K562 (cell line): ENCODE results near the gene PCDH12. TPM values are rescaled to one million over a fixed set of nuclear protein-coding genes. Genes with fewer than 3 reads are reported as not detected.
A peak's percentile ranks its signal among the peaks of the same experiment; 100 is the strongest.

Experiments used
- BACH1 ChIP-seq: fragments of 200-800 bp; sonication (Bioruptor generic); IDR thresholded peaks from 2 replicates; pipeline ENCODE4 v1.6.1; 2016; ENCODE audit warnings: missing genetic modification characterization, missing compliant biosample characterization
- ELF4 ChIP-seq: fragments of 450-650 bp; formaldehyde crosslinking; IDR thresholded peaks from 2 replicates; pipeline ENCODE4 v1.4.0; 2022; ENCODE audit warnings: missing genetic modification characterization
- GATAD2B ChIP-seq: fragments of 450-650 bp; IDR thresholded peaks from 2 replicates; pipeline ENCODE4 v1.6.1; 2017; ENCODE audit warnings: mild to moderate bottlenecking, borderline replicate concordance
- HNRNPUL1 ChIP-seq: fragments of 200-400 bp; formaldehyde crosslinking; IDR thresholded peaks from 2 replicates; pipeline ENCODE4 v1.6.1; 2017; ENCODE audit warnings: low read length
- MTA3 ChIP-seq: fragments of 450-650 bp; formaldehyde crosslinking; IDR thresholded peaks from 2 replicates; pipeline ENCODE4 v1.6.1; 2017; ENCODE audit warnings: mild to moderate bottlenecking, borderline replicate concordance
- NCOA1 ChIP-seq: fragments of 450-650 bp; IDR thresholded peaks from 2 replicates; pipeline ENCODE4 v1.6.1; 2016; ENCODE audit warnings: low read depth
- NR3C1 ChIP-seq: sonication (generic); formaldehyde crosslinking; IDR thresholded peaks from 2 replicates; pipeline ENCODE4 v1.8.1; 2022; ENCODE audit warnings: missing genetic modification reagents
- PHF21A ChIP-seq: fragments of 450-650 bp; IDR thresholded peaks from 2 replicates; pipeline ENCODE4 v1.6.1; 2017; ENCODE audit warnings: low read depth, borderline replicate concordance
- POLR3G ChIP-seq: IDR thresholded peaks from 2 replicates; pipeline ENCODE4 v1.6.1; 2011; ENCODE audit not compliant: insufficient read length, insufficient replicate concordance; ENCODE audit errors: extremely low read depth
- PRDM10 ChIP-seq: fragments of 450-650 bp; IDR thresholded peaks from 2 replicates; pipeline ENCODE4 v1.6.1; 2018; ENCODE audit not compliant: partially characterized antibody
- RBBP5 ChIP-seq: fragments of 200-600 bp; sonication (generic); IDR thresholded peaks from 2 replicates; pipeline ENCODE4 v1.6.1; 2012; ENCODE audit warnings: borderline replicate concordance, mild to moderate bottlenecking, low read length, control low read depth, inconsistent platforms; ENCODE audit not compliant: insufficient read depth, poor library complexity, severe bottlenecking
- STAG1 ChIP-seq: sonication (generic); formaldehyde crosslinking; IDR thresholded peaks from 2 replicates; pipeline ENCODE4 v1.5.0; 2020; ENCODE audit warnings: missing genetic modification reagents, borderline replicate concordance
- STAT6 ChIP-seq: sonication (generic); formaldehyde crosslinking; IDR thresholded peaks from 2 replicates; pipeline ENCODE4 v1.8.1; 2023; ENCODE audit warnings: mild to moderate bottlenecking, missing genetic modification reagents
- TBP ChIP-seq: optimal IDR thresholded peaks from 2 replicates; pipeline ENCODE3; 2011; ENCODE audit warnings: low read depth, low read length, improper control_type of control experiment
- TCF7L2 ChIP-seq: fragments of 150-350 bp; IDR thresholded peaks from 2 replicates; pipeline ENCODE4 v1.6.1; 2016; ENCODE audit warnings: low read depth, mild to moderate bottlenecking, low read length, moderate library complexity
- ZBTB11 ChIP-seq, 3 experiments: fragments of 200-800 bp in 1 of 3; fragments of 250-450 bp in 1 of 3; fragments of 450-650 bp in 1 of 3; sonication (Bioruptor Pico) in 1 of 3; sonication (Bioruptor generic) in 1 of 3; formaldehyde crosslinking in 1 of 3; IDR thresholded peaks; 2 replicates each; pipeline versions ENCODE4 v1.6.1 to v1.8.0; 2016 to 2022; ENCODE audit warnings: mild to moderate bottlenecking in 2 of 3, missing genetic modification characterization in 2 of 3, missing compliant biosample characterization in 1 of 3, moderate library complexity in 1 of 3
- ZNF12 ChIP-seq: sonication (generic); formaldehyde crosslinking; IDR thresholded peaks from 2 replicates; pipeline ENCODE4 v1.4.0; 2020; ENCODE audit warnings: mild to moderate bottlenecking, missing genetic modification reagents
- ZNF507 ChIP-seq: conservative IDR thresholded peaks from 2 replicates; pipeline ENCODE4 v1.6.1; 2017; ENCODE audit warnings: missing genetic modification characterization, missing compliant biosample characterization
- polyA plus RNA-seq, 8 experiments: library from polyadenylated mRNA; depleted of rRNA in 4 of 8; stranded (reverse) in 5 of 8; unstranded in 3 of 8; fragments of >200 nt; fragmentation: Nextera tagmentation in 2 of 8; fragmentation: Illumina TruSeq in 1 of 8; extraction: Ambion mirVana in 2 of 8; extraction: Trizol in 1 of 8; gene quantifications; 2 replicates each; pipeline versions ENCODE4 v1.2.1 to v1.2.3, GENCODE V29; 2011 to 2014; ENCODE audit warnings: inconsistent platforms in 1 of 8, missing spikeins in 1 of 8
- total RNA-seq, 7 experiments: library from RNA; depleted of rRNA in 6 of 7; stranded (reverse); fragments of >200 nt in 6 of 7; fragmentation: Illumina TruSeq in 2 of 7; extraction: Trizol in 2 of 7; gene quantifications; 2 replicates each; pipeline versions ENCODE4 v1.2.1 to v1.2.3, GENCODE V29; 2011 to 2021; ENCODE audit warnings: low replicate concordance in 1 of 7

PCDH12 gene
- total and polyA plus RNA-seq, 9 of the 15 experiments (the other 6 are each of a cell fraction or from before 2014, with no cell fraction given): 0.01 to 0.04 (median 0.01) TPM; not detected in 4

- TF ChIP-seq POLR3G (no peak), ZNF507 (tag) (no peak), NCOA1 (peak; percentile 72), MTA3 (peak; percentile 90; the same call in 1 of the 2 replicates), TBP (peak; percentile 82), NR3C1 (no peak), ZNF12 (CRISPR knock-in tag) (no peak), TCF7L2 (no peak), ELF4 (CRISPR knock-in tag) (peak; percentile 65; the same call in 1 of the 2 replicates), PRDM10 (peak; percentile 61), ZBTB11 (CRISPR knock-in tag; IDR thresholded peaks at IDR 0.05) (peak; percentile 51 to 97 (median 77); a peak in 5 of 6 replicates), GATAD2B (peak; percentile 23; the same call in 1 of the 2 replicates), STAG1 (CRISPR knock-in tag) (no peak; the same call in 1 of the 2 replicates), HNRNPUL1 (no peak), RBBP5 (peak; percentile 84), BACH1 (tag) (no peak), STAT6 (no peak), PHF21A (no peak)
These were observed 11.1 kb upstream of the PCDH12 start, which contains the start of gene RNF14 (continued) for GRCh38 chr5:141968914-141969608.
